ES-I3 (cell line): ENCODE results near the gene PCNA.
"Not testable (repeated sequence)": the region's sequence is repeated elsewhere in the genome, so short reads cannot be mapped to it uniquely, and the experiment has no call there.

ENCODE experiments used
- H3K36me3 ChIP-seq: 2 replicates; pipeline ENCODE4 v1.6.1; 2013; ENCODE audit warnings: mild to moderate bottlenecking, low read length, control low read depth, moderate library complexity; ENCODE audit not compliant: insufficient read depth
- H3K4me1 ChIP-seq: 2 replicates; pipeline ENCODE4 v1.6.1; 2013; ENCODE audit warnings: mild to moderate bottlenecking, control low read depth, low read length; ENCODE audit not compliant: insufficient read depth
- H3K9ac ChIP-seq: 2 replicates; pipeline ENCODE4 v1.6.1; 2013; ENCODE audit warnings: low read depth, mild to moderate bottlenecking, low read length, moderate library complexity
- H3K9me3 ChIP-seq: 2 replicates; pipeline ENCODE4 v1.6.1; 2013; ENCODE audit warnings: mild to moderate bottlenecking, low read length, moderate library complexity; ENCODE audit not compliant: control insufficient read depth, insufficient read depth

The PCNA gene

GRCh38 chr20:5096463-5096862 lies 23.3 kb downstream of the PCNA start:
- no peaks in the 10 kb centered on the region for H3K4me1 ChIP-seq
- H3K36me3 ChIP-seq = peaks cover 5% of the 10 kb centered on the region
- H3K9me3 ChIP-seq = no peaks in the 10 kb centered on the region
- no peak overlapping the region for H3K9ac ChIP-seq

GRCh38 chr20:5095931-5096330 lies 23.8 kb downstream of the PCNA start:
- Histone ChIP-seq H3K9me3 (no peaks in the 10 kb centered on the region), H3K36me3 (peaks cover 5% of the 10 kb centered on the region), H3K9ac (no peak overlapping the region), H3K4me1 (no peaks in the 10 kb centered on the region)

GRCh38 chr20:5095454-5095853 lies 24.3 kb downstream of the PCNA start:
- Histone ChIP-seq H3K36me3 (peaks cover 5% of the 10 kb centered on the region), H3K9me3 (no peaks in the 10 kb centered on the region), H3K4me1 (peaks cover 4% of the 10 kb centered on the region; the same call in 1 of the 2 replicates), H3K9ac (no peak overlapping the region)

- H3K9me3 ChIP-seq = no peaks in the 10 kb centered on the region
- no peaks in the 10 kb centered on the region; the same call in 1 of the 2 replicates for H3K36me3 ChIP-seq
- peaks cover 9% of the 10 kb centered on the region; the same call in 1 of the 2 replicates for H3K4me1 ChIP-seq
- no peak overlapping the region for H3K9ac ChIP-seq
Observed at GRCh38 chr20:5092765-5093339, 26.9 kb downstream of the PCNA start.

- H3K4me1 ChIP-seq = peaks cover 9% of the 10 kb centered on the region; the same call in 1 of the 2 replicates
Observed at GRCh38 chr20:5091902-5092301, 27.9 kb downstream of the PCNA start.

GRCh38 chr20:5090191-5090590 lies 29.6 kb downstream of the PCNA start:
- no peak overlapping the region for H3K9ac ChIP-seq
- no peaks in the 10 kb centered on the region for H3K9me3 ChIP-seq
- no peaks in the 10 kb centered on the region for H3K36me3 ChIP-seq
- H3K4me1 ChIP-seq = peaks cover 9% of the 10 kb centered on the region; the same call in 1 of the 2 replicates

More at GRCh38 chr20:5091902-5092301, 27.9 kb downstream of the PCNA start:
- H3K9ac ChIP-seq = no peak overlapping the region
- H3K9me3 ChIP-seq = no peaks in the 10 kb centered on the region
- no peaks in the 10 kb centered on the region for H3K36me3 ChIP-seq

- H3K9me3 ChIP-seq = no peaks in the 10 kb centered on the region
- no peaks in the 10 kb centered on the region for H3K36me3 ChIP-seq
- H3K9ac ChIP-seq = no peak overlapping the region
- H3K4me1 ChIP-seq = peaks cover 9% of the 10 kb centered on the region; the same call in 1 of the 2 replicates
Observed at GRCh38 chr20:5088688-5089087, 31.1 kb downstream of the PCNA start.

GRCh38 chr20:5085380-5085779 lies 34.4 kb downstream of the PCNA start:
- H3K9ac ChIP-seq = no peak overlapping the region
- H3K9me3 ChIP-seq = no peaks in the 10 kb centered on the region
- H3K4me1 ChIP-seq = peaks cover 9% of the 10 kb centered on the region; the same call in 1 of the 2 replicates
- no peaks in the 10 kb centered on the region for H3K36me3 ChIP-seq

- no peaks in the 10 kb centered on the region for H3K36me3 ChIP-seq
- 0 out of 2 replicates have a peak, but pooled peaks cover 5% of the 10 kb centered on the region for H3K4me1 ChIP-seq
- H3K9ac ChIP-seq = no peak overlapping the region
- H3K9me3 ChIP-seq = no peaks in the 10 kb centered on the region
Observed at GRCh38 chr20:5080384-5080877, 39.3 kb downstream of the PCNA start.

GRCh38 chr20:5078399-5078958 lies 41.3 kb downstream of the PCNA start:
- Histone ChIP-seq H3K4me1 (peaks cover 13% of the 10 kb centered on the region; the same call in 1 of the 2 replicates), H3K9me3 (no peaks in the 10 kb centered on the region), H3K9ac (no peak overlapping the region), H3K36me3 (no peaks in the 10 kb centered on the region)

GRCh38 chr20:5077761-5078387 lies 41.9 kb downstream of the PCNA start:
- peaks cover 17% of the 10 kb centered on the region; the same call in 1 of the 2 replicates for H3K4me1 ChIP-seq
- no peaks in the 10 kb centered on the region for H3K36me3 ChIP-seq
- H3K9ac ChIP-seq = no peak overlapping the region
- H3K9me3 ChIP-seq = no peaks in the 10 kb centered on the region

GRCh38 chr20:5076913-5077312 lies 42.8 kb downstream of the PCNA start:
- peaks cover 17% of the 10 kb centered on the region; the same call in 1 of the 2 replicates for H3K4me1 ChIP-seq
- not testable (repeated sequence) for H3K9me3 ChIP-seq, H3K36me3 ChIP-seq, H3K9ac ChIP-seq

GRCh38 chr20:5074232-5074674 lies 45.5 kb downstream of the PCNA start:
- no peaks in the 10 kb centered on the region for H3K36me3 ChIP-seq
- peaks cover 12% of the 10 kb centered on the region; the same call in 1 of the 2 replicates for H3K4me1 ChIP-seq
- H3K9me3 ChIP-seq = no peaks in the 10 kb centered on the region
- no peak overlapping the region for H3K9ac ChIP-seq

- Histone ChIP-seq H3K9ac (no peak overlapping the region), H3K9me3 (no peaks in the 10 kb centered on the region), H3K36me3 (no peaks in the 10 kb centered on the region), H3K4me1 (peaks cover 12% of the 10 kb centered on the region; the same call in 1 of the 2 replicates)
Observed at GRCh38 chr20:5073660-5074231, 46.0 kb downstream of the PCNA start.
